GM18526 (cell line): ENCODE measurements around the gene COIL.

Experiments
- POLR2A ChIP-seq: IDR thresholded peaks from 3 replicates; pipeline ENCODE4 v1.6.1; 2011; ENCODE audit not compliant: insufficient read length; ENCODE audit errors: extremely low read depth

Gene COIL

DNA sequence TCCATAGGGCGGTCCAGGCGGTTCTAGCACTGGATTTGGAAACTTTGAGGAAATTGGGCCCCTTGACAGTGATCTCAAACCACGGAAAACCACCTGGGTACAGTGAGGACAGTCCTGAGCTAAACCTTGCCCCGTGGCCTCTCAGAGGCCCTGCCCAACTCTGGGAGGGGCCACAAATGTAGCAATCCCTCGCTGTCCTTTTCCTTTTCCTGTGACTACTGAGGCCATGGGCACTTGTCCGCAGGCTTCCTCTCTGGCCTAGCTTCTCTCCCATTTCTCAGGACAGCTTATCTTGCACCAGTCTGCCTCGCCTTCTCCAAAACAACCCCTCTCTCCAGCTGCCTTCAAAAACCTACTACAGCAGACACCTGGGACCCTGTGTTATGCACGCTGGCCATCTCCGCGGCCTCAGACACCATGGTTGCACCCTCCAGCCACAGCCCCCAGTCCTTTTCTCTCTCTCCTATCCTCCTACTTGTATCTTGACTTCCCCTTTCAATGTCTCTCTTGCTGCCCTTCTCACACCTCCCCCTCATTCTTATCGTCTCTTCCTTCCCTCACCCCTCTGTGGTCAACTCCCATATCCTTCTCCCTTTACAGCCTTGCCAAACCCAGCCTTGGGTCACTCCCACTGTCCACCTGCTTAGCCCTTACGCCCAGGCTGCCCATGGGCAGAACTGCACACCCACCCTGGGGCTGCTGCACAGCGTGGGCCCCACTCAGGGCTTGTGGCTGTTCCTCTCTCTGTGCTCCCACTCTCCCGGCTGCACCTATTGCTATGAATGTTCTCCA lies 24.7 kb upstream of the COIL start:
- no peak for TF ChIP-seq POLR2A

GRCh38 chr17:56983366-56983765 lies 22.5 kb upstream of the COIL start:
- TF ChIP-seq POLR2A = no peak

DNA sequence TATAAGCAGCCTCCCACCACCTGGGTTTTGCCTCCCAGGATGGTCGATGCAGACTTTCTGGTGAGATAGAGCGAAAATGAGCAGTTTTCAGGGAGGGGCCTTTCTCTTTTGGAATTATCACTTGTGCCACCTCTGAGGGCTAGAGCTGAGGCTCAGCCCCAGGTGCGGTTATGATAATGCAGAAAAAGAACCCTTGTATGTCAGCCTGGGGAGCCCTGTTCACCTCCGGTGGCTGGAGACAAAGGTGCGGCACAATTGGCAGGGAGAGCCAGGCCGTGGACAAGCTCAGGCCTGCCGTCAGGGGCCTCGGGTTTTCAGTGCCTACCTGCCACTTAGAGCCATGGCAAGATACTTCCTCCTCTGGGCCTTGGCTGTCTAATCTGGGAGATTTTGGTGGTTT lies 21.5 kb upstream of the COIL start:
- TF ChIP-seq POLR2A = no peak

DNA sequence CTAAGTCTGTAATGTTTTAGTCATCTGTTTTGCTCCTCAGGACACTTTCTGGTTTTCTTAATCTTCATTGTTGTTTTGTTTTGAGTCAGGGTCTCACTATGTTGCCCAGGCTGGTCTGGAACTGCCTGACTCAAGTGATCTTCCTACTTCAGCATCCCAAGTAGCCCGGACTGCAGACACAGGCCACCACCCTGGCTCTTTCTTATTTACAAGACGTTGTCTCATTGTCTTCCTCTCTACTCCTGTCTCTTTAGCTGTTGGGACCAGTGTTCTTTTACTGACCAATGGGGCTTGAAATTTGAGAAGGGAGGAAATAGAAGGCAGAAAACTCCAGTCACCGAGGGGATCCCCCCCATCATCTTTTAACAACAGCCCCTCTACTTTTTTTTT lies 18.2 kb upstream of the COIL start:
- TF ChIP-seq POLR2A = no peak

DNA sequence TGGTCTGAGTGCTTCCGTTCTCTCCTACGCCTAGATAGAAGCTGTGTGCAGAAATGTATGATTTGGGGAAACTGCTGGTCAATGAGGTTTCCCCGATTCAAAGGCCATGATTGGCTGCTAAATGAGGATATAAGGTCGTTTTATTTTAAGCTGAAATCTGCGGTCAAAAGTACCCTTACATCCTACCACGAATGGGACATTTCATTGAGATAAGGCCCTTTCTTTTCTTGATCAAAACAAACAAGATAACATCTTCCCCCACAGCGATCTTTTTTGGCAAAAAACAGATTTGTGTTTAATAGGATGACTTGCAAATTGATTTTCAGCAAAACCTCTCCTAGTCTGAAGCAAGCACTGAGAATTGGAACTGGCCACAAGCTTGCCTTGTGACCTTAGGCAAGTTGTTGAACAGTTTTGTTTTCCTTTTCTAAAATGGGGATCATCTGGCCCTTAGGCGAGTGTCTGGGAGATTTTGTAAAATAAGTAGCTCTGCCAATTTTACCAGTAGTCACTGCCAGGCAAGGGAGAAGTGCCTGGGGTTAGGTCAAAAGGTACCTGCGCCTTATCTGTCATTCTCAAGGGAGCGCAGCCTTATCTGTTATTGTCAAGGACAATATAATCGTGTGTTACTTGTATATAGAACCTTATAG lies 17.7 kb upstream of the COIL start:
- no peak for TF ChIP-seq POLR2A

GRCh38 chr17:56977673-56978395 lies 17.0 kb upstream of the COIL start, which contains the start of gene SCPEP1:
TSS of gene SCPEP1 (plus strand) at chr17:56978131. CDS start at chr17:56978160, 29 bp downstream.
- peak; percentile 83 for TF ChIP-seq POLR2A

DNA sequence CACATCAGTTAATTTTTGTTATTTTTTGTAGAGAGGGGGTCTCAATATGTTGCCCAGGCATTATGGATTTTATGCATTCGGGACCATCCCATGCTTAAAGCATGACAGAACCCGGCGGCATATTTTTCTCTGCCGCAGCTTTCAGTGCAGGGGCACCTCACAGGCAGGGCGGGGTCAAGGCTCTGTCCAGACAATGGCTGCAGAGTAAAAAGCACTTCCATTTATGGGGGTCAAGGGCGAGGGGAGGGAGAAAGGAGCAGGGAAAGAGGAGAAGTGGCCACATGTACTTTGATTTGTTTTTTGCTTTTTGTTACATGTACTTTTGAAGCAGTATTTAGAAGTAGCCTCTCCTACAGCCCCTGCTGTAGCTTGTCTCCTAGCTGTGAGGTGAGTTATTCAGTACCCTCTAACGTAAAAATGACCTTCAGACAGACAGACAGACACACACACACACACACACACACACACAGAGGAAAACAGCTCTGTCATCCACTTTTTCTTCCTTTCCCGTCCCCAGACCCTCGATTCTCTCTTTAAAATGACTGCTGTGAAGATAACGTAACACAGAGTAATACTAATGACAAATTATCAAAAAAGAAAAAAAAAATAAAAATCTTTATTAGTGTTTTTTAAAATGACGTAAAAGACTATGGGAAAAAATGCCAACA lies 16.2 kb upstream of the COIL start:
- TF ChIP-seq POLR2A = no peak

- TF ChIP-seq POLR2A = no peak
These were observed 14.8 kb upstream of the COIL start for GRCh38 chr17:56975656-56976055.

DNA sequence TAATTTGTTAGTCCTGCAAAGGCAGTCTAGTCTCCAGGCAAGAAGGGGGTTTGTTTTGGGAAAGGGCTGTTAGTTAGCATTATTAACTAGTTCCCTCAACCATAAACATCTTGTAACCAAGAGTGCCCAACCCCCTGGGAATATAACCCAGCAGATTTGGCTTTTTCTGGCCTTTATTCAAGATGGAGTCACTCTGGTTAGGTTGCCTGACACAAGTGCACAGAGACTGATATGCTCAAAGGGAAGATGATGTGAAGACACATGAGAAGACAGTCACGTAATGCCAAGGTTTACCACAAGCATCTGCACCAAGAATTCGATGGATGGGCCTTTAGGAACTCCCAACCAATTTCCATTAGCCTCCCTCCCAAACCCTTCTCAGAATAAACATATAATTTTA lies 13.2 kb upstream of the COIL start:
- no peak for TF ChIP-seq POLR2A

DNA sequence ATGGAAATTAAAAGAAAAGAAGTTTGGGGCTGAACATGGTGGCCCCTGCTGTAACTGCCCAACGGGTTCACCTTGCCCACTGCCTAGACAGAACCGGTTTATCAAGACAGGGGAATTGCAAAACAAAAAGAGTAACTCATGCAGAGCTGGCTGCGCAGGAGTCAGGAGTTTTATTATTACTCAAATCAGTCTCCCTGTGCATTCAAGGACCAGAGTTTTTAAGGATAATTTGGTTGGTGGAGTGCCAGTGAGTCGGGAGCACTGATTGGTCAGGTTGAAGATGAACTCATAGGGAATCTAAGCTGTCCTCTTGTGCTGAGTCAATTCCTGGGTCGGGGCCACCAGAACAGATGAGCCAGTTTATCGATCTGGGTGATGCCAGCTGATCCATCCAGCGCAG lies 12.7 kb upstream of the COIL start:
- TF ChIP-seq POLR2A = no peak

GRCh38 chr17:56972111-56972730 lies 11.4 kb upstream of the COIL start:
- no peak for TF ChIP-seq POLR2A

GRCh38 chr17:56970974-56971373 lies 10.1 kb upstream of the COIL start:
- no peak for TF ChIP-seq POLR2A

GRCh38 chr17:56966338-56966737 lies 5.5 kb upstream of the COIL start:
- no peak for TF ChIP-seq POLR2A

DNA sequence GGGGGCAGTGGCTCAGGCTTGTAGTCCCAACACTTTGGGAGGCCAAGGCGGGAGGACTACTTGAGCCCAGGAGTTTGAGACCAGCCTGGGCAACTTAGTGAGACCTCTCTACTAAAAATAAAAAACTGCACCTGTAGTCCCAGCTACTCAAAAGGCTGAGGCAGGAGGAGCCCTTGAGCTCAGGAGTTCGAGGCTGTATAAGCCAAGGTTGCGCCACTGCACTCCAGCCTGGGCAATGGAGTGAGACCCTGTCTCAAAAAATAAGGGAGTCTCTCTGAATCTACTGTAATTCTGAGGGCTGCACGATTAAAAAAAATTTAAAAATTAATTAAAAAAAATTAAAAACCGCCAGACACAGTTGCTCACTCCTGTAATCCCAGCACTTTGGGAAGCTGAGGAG lies 3.9 kb downstream of the COIL start:
- TF ChIP-seq POLR2A = no peak

DNA sequence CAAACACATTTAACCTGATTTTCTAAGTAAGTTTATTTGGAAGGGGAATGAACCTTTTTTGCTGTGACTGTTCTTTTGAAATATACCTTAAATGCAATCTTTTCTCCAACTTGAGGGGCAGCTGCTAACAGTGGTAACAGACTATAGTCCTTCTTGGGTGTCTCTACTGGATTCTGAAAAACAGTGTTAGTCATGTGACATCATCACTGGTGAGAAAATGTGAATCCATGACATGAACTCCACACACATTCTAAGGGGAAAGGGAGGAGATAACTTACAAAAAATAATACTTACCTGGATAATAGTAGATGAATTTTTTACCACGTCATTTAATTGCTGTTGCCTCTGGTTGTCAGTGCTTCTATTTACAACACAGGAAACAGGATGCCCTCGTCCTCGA lies 11.3 kb downstream of the COIL start:
- no peak for TF ChIP-seq POLR2A
